Hematopoietic multipotent progenitor cell treated with erythropoietin and hydrocortisone succinate and interleukin-3 and kit ligand, for 4 days (in vitro differentiated cells): ENCODE results near the gene COASY.
A peak's percentile ranks its signal among the peaks of the same experiment; 100 is the strongest.
"Not testable (repeated sequence)": the region's sequence is repeated elsewhere in the genome, so short reads cannot be mapped to it uniquely, and the experiment has no call there.

Source experiments
- DNase-seq: peaks from one replicate; pipeline ENCODE4 v3.0.0-alpha.2; 2015

The COASY gene

GRCh38 chr17:42553161-42553818 is 8.7 kb upstream of the COASY start:
- DNase-seq, result no peak

- DNase-seq, result peak; percentile 48
These were observed 8.1 kb upstream of the COASY start for GRCh38 chr17:42553866-42554249.

DNA sequence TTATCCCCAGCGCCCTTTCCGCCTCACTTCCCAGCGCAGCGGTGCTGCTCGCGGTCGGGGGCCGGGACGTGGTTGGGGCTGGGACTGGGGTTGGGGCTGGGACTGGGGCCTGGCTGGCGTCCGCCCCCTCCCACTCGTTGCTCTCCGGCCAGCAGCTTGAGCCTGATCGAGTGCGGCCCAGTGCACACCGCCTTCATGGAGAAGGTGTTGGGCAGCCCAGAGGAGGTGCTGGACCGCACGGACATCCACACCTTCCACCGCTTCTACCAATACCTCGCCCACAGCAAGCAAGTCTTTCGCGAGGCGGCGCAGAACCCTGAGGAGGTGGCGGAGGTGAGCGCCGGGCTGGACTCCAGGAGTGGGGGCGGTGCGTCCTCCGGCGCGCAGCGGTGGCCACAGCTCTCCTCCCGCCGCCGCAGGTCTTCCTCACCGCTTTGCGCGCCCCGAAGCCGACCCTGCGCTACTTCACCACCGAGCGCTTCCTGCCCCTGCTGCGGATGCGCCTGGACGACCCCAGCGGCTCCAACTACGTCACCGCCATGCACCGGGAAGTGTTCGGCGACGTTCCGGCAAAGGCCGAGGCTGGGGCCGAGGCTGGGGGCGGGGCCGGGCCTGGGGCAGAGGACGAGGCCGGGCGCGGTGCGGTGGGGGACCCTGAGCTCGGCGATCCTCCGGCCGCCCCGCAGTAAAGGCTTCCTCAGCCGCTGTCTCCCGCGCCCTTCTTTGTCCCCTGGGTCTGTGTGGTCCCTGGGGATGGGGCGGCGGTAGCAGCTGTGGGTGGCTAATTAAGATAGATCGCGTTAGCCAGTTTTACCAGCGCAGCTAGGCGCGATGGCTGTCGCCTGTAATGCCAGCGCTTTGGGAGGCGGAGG is 7.5 kb upstream of the COASY start:
- DNase-seq, result peak; percentile 94

DNA sequence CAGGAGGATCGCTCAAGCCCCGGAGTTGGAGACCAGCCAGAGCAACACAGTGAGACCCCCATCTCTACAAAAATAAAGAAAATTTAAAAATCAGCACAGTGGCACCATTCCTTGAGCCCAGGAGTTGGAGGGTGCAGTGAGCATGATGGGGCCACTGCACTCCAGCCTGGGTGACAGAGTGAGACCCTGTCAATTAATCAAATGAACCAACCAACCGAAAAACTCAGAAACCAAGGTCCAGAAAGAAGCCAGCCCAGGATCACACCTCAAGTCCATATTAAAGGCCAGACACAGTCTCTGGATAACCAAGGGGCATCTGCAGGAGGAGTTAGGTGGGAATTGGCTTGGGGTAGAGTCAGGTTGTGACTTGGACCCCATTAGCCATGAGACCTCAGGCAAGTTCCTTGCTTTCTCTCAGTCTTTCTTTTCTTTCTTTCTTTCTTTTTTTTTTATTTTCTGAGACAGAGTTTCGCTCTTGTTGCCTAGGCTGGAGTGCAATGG is 6.8 kb upstream of the COASY start:
- no peak for DNase-seq

DNA sequence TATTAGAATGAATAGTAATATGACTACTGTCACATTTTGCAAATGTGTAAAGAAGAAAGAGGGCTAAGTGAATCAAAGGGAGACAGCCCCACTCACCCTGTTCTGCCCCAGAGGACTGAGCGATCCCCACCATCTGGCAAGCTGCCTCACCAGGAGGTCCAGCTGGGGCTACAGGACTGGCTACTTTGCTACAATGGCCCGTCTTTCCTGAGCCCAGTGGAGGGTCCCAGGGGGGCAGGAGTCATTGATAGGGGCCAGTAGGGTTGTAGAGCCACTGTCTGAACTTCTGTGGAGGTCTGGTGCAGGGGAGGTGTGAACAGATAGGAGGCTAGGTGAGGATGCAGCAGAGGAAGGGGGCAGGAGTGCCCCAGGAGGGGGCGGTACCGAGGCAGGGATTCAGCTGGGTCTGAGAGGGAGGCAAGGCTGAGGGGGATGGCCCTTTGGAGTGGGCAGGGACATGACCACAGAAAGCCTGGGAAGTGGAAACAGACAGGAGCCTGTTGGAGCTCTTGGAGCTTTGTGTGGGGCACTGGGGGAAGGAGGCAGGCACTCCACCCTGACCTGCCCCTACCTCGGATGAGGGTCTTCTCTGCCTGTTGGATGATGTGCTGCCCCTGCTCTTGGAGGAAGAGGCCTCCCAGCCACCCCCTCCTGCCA is 5.9 kb upstream of the COASY start:
- not testable (repeated sequence) for DNase-seq

- DNase-seq, result no peak
These were observed 2.9 kb upstream of the COASY start for GRCh38 chr17:42559075-42559474.

DNA sequence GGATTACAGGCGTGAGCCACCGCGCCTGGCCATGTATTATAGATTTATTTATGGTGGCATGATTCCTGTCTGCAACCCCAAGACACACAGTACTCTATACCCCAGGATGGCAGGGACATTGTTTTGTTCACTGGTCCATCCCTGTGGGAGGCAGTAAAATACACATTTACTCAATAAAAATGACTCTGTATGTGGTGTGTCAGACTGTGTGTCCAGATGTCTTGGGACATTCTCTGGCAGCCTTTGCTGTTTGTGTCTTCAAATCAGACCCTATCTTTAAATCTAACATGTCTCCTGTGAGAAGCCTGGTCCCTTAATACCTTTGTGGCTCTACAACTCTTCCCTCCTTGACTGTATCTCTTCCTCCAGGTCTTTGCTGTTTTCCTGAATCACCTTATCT is 1.7 kb upstream of the COASY start:
- no peak for DNase-seq

DNA sequence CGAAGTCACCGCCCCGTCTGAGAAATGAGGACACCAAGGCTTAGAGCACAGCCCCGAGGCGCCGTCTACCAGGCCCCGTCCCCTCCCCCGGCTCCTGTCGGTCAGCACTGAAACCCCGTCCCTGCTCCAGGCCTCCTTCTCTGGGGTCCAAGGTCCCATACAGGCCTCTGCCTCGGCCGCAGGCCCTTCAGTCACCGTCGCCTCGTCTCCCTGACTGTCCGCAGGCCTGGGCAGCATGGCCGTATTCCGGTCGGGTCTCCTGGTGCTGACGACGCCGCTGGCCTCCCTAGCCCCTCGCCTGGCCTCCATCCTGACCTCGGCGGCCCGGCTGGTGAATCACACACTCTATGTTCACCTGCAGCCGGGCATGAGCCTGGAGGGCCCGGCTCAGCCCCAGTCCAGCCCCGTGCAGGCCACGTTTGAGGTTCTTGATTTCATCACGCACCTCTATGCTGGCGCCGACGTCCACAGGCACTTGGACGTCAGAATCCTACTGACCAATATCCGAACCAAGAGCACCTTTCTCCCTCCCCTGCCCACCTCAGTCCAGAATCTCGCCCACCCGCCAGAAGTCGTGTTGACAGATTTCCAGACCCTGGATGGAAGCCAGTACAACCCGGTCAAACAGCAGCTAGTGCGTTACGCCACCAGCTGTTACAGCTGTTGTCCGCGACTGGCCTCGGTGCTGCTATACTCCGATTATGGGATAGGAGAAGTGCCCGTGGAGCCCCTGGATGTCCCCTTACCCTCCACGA is 617 bp downstream of the COASY start:
- no peak for DNase-seq

DNA sequence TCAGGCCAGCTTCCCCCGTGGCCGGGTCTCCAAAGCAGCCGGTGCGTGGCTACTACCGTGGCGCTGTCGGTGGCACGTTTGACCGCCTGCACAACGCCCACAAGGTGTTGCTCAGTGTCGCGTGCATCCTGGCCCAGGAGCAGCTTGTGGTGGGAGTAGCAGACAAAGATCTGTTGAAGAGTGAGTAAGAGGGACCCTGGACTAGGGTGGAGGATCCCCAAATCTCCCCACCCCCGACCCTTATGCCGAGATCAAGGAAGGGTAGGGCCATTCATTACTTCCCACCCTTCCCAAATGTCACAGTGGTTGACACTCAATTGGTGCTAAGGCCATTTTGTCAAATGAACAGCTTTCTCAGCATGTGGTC is 1.2 kb downstream of the COASY start:
- no peak for DNase-seq

DNA sequence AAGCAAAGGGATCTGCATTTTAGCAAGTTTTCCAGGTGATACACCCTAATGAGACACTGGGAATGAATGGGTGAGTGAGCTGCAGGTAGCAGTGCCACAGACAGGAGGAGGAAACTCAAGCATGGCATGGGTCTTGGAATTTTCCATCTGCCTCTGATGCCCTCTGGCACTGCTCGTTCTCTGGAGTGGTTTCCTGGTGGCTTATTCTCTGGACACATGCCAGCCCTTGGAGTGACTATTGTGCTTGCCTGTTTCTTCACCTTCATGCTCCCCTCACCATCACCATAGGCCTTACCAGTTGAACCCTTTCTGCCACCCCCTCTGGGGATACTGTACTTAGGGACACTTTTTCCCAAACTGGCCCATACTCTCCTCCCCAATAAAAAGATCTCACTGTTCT is 1.6 kb downstream of the COASY start:
- no peak for DNase-seq

DNA sequence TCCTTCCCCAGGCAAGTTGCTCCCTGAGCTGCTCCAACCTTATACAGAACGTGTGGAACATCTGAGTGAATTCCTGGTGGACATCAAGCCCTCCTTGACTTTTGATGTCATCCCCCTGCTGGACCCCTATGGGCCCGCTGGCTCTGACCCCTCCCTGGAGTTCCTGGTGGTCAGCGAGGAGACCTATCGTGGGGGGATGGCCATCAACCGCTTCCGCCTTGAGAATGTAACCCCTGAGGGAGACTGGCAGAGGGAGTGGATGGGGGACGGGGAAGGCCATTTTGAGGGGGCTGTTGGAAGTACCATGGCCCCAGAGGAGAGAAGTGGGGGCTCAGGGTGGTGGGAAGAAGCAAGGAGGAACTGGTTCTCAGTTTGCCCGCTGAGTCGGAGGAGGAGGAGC is 2.0 kb downstream of the COASY start:
- no peak for DNase-seq

DNA sequence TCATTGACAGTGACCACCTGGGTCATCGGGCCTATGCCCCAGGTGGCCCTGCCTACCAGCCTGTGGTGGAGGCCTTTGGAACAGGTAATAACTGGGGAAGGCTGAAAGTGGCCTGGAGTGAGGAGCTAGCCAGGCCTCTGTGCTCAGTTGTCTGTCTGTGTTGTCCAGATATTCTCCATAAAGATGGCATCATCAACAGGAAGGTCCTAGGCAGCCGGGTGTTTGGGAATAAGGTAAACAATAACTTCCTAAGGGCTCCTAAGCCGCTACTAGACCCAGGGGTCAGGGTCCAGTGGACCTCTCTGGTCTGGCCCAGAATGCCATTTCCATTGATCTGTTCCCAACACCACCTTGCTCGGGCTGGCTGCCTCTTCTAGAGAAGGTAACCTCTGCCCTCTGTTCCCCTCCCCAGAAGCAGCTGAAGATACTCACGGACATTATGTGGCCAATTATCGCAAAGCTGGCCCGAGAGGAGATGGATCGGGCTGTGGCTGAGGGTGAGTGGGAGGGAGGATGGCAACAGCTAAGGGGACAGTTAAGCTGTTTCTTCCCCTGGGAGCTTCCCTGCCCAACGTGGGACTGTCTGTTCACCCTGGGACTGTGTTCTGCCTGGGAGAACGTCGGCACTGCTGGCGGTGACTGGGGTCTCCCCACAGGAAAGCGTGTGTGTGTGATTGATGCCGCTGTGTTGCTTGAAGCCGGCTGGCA is 3.0 kb downstream of the COASY start:
- no peak for DNase-seq

DNA sequence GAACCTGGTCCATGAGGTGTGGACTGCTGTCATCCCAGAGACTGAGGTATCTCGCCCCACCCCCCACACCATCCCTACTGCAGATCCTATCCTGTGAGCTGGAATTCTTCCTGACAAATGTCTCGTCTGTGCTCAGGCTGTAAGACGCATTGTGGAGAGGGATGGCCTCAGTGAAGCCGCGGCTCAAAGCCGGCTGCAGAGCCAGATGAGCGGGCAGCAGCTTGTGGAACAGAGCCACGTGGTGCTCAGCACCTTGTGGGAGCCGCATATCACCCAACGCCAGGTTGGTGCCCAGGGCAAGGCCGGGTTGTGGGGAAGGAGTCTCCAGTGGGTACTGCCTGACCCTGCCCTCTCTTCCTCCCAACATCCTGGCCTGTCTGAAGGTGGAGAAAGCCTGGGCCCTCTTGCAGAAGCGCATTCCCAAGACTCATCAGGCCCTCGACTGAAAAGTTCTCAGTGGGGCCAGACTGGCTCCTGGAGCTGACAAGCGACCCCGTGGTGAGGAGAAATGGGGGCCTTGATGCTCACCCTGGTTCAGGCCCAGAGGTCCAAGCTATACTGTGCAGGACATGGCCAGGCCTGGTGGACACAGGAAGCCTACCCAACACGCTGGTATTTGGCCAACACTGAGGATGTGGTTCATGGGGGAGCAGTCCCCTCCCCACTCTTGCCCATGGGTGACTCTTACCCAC is 3.7 kb downstream of the COASY start:
- no peak for DNase-seq

DNA sequence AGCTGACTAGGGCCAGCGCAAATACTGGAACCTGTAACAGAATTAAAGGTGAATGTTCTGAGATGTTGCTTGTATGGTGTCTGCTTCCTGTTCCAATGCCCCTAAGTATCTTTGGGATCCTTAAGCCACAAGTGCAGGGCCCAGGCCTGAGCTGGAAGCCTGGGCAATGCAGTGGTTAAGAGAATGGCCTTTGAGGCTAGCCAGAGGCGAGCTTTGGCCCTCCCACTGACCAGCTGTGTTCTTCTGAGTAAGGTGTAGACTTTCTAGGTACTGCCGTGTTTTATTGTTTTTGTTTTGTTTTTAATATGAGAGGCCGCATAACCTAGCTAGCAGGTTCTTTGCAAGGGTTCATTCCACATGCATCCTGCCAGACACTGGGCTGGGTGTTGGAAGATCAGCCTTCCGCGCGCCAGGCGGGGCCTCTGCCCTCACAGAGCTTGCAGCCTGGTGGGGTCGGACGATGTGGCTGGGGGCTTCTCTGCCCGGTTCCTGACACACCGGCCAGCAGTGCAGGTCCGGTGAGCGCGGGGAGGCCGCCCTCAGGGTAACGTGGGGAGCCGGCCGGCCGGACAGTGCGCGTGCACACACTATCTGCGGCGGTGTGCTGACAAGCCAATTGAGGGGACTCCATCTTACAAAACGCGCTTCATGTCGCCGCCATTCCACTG is 4.4 kb downstream of the COASY start:
- no peak for DNase-seq

- DNase-seq, result peak; percentile 97
These were observed 5.1 kb downstream of the COASY start, which contains the start of gene MLX for GRCh38 chr17:42566883-42567573. MLX (plus strand) TSS chr17:42567100; CDS start chr17:42567125, 25 bp downstream.

DNA sequence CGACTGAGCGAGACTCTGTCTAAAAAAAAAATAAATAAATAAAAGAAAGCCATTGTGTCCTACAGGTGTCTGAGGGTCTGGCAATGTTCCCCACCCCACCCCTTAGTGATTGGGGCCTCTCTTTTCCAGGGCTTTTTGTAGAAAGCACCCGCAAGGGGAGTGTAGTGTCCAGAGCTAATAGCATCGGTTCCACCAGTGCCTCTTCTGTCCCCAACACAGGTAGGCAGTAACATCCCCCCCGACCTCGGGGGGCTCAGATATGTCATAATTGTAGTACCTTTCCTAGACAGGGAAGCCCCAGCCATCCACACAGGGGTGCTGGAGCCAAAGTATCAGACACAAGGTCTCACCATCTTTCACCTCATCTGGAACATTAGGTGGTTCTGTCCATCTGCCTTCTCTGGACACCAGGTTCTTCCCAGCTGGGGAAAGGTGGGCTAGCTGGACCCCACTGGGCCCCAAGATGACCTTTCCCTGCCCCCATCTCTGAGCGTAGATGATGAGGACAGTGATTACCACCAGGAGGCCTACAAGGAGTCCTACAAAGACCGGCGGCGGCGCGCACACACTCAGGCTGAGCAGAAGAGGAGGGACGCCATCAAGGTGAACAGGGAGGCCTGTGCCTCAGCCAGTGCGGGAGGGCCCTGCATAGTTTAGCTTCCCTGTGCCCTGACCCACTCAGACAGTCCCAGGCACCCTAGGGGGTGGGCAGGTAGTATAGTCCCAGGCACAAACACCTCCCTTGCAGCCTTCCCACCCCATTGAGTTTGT is 6.6 kb downstream of the COASY start:
- DNase-seq, result no peak

DNA sequence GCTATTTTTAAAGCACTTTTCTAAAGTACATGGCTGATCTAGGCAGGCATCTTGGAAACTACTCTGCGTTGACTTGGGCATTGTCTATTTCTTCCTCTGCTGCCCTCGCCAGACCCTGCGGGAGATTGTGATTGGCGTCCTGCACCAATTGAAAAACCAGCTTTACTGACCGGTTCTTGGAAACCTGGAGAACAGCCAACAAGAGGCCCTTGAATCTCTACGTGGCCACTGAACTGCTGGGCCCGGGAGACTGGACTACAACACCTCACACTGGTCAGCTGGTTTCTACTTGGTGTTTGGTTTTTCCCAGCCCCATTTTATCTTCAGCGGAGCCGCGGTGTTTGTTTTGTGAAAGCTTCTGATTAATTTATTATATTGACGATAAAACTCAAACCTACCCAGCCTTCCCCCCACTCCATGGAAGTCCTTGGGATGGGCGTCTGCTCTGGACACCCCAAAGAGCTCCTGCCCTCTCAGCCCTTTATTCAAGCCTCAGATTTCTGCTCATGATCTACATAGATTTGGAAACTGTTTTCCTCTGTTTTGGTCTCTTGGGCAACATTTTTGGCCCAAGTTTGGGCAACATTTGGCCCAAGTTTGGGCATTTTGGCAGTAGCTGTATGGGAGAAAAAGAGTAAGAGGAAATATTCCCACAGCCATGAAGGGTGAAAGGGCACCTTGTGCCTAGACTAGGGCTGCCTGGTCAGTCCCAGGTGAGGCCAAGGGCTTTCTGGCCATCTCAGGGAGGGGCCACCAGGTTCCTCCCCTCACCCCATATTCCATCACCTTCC is 9.7 kb downstream of the COASY start:
- DNase-seq, result no peak

GRCh38 chr17:42573095-42573494 is 11.1 kb downstream of the COASY start:
- DNase-seq, result no peak

DNA sequence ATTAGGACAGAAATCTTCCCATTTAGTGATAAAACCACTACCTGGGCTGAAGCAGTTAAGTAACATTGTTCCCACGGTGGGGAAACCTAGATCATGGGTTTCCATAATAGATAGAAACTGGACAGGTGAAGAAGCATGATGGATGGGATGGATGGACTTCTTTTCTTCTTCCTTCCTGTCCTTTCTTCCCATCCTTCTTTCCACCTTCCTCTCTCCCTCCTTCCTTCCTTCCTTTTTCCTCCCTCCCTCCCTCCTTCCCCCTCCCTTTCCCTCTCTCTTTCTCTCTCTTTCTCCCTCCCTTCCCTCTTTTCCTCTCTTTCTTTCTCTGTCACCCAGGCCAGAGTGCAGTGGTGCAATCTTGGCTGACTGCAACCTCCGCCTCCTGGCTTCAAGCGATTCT is 12.5 kb downstream of the COASY start:
- DNase-seq, result no peak
